NCI-H1417 treated with DMSO at 0.1 percent for 48 hours (cell line): ENCODE data around the gene GALNT2.

Experiments used
- DNase-seq: peaks from one replicate; lab custom pipeline; 2025; lab: John Stamatoyannopoulos, UW

The GALNT2 gene

DNA sequence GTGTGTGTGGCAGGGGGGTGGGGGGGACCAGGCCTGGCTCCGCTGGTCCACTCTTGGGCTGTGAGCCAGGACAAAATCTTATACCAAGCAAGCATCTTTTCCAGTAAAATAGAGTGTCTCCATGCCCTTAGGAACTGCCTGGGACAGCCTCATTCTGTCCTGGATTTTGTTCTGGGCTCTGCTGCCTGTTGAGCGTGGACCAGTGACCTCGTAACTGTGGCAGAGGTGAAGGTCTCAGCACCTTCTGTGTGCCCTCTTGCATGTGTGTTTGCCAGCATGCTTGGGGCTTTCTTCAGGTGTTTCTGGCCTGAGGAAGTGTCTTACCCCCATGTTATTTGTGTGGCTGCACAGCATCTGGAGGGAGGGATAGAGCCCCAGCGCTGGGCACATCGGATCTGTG, 45.7 kb downstream of the GALNT2 start:
- no peak for DNase-seq

DNA sequence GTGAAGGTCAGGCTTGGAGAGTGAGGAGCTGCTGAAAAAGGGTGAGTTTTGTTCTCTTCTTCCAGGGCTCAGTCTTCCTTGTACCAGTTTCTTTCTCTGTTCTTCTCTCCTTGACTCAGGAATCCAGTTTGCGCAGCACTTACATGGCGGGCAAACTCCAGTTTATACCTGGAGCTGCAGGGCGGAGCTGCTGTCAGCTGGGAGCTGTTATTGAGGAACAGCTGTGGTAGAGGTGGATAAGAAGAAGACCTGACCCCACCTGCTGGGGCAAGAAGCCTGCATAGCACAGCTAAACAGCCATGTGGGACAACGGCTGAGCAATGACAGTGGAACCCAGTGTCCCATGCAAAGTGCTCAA, 46.2 kb downstream of the GALNT2 start:
- no peak for DNase-seq

GRCh38 chr1:230113593-230114236, 46.7 kb downstream of the GALNT2 start:
- DNase-seq: no peak

DNA sequence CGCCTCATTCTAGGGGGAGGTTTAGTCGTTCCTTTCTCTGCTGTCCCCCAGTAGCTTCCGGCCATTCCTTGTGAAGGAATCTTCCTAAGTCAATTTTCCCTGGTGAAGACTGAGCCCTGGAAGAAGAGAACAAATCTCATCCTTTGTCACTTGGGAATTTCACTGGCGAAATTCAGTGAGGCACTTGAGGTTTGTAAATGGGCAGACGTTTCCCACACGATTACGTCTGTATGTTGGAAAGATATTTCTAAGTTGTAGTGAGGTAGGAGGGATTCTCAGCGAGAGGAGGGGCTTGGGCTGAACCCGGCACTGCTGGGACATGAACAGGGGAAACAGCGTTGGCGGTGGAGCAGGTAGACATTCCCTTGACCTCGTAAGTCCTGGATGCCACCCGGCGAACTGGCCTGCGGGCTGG, 47.2 kb downstream of the GALNT2 start:
- no peak for DNase-seq

DNA sequence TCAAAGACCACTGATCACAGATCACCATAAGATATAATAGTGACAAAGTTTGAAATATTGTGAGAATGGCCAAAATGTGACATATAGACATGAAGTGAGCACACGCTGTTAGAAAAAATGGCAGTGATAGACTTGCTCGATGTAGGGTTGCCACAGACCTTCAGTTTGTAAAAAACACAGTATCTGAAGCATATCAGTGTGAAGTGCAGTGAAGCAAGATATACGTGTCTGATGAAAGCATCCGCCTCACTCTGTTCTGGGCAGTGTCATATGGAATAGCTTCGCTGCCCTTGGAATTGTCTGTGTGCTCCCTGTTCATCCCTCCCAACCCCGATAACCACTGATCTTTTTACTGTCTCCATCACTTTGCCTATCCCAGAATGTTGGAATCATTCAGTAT, 50.7 kb downstream of the GALNT2 start:
- DNase-seq: no peak

DNA sequence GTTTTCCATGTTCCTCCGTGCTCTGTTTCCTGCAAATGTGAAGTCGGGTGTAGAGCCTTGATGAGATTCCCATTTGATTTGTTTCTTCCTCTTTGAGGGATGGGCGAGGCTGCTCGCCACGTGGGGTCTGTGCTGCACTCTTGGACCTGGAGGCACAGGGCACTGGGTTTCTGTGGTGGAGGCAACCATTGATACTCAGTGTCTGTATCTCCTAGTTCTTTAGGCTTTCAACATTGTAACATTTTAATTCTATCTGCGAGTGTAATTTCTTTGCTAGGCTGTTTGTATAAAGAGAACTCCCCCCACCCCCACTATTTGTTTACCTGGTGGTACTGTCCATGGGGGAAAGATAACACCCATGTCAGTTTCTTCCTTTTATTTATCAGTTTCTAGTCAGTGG, 52.3 kb downstream of the GALNT2 start:
- no peak for DNase-seq

DNA sequence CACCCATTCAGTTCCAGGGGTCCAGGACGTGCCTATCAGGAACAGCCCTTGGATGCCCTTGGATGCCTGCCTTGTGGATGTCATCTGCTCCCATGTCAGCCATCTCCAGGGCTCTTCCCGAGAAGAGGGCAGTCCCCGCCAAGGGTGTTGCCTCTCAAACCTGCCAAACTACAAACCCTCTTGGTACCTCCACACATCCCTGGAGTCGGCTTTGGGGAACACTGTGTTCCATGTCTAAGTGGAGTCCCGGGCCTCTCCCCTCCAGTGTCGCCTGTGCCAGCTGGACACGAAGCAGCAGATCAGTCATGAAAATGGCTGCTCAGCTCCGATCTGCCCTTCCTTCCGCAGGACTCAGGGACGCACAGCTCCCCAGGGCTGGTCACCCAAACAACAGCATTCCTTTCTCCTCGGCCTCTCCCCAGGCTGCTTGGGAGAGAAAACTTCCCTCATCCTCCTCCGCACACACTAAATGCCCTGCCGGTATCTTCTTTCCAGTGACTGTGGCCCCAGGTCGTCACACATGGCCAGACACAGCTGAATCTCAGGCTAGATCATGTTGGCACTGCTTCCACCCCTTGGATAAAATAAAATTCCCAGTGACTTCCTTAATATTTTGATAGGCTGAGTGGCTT, 53.4 kb downstream of the GALNT2 start:
- DNase-seq: no peak

DNA sequence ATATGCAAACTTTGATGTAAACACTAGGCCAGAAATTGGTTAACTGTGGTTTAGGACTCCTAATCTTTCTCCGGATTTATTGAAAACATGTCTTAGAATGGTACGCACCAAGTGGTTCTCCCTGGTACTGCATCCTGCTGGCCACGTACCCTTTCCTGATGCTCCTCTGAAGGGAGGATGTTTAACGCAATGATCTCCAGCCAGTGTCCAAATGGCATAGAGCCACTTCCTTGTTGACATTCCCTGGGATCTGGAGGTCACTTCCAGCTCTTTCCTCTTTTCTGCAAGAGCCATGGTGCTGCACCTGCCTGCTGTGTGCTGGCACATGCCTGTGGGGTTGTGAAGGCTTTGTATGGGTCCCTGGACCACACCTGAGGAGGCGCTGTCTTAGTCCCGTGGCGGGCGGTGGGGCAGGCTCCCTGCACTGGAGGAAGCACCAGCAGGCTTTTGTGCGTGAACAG, 53.9 kb downstream of the GALNT2 start:
- DNase-seq: no peak

DNA sequence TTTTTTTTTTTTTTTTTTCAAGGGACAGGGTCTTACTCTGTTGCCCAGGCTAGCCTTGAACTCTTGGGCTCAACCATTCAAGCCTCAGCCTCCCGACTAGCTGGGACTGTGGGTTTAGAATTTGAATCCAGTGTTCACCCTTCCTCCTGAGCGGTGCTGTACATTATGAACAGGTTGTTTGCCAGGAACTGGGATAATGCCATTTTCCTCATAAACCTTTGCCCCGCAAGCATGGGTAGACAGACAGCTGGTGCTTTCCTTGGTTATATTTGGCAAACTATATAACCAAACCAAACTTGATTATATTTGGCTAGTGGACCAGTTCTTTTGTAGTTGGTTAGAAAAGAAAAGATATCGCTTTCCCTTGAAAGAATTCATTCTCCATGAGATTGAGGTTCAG, 54.9 kb downstream of the GALNT2 start:
- no peak for DNase-seq

GRCh38 chr1:230122366-230123279, 55.6 kb downstream of the GALNT2 start:
- no peak for DNase-seq

- DNase-seq: no peak
Measured at GRCh38 chr1:230123280-230124185, 56.5 kb downstream of the GALNT2 start.

DNA sequence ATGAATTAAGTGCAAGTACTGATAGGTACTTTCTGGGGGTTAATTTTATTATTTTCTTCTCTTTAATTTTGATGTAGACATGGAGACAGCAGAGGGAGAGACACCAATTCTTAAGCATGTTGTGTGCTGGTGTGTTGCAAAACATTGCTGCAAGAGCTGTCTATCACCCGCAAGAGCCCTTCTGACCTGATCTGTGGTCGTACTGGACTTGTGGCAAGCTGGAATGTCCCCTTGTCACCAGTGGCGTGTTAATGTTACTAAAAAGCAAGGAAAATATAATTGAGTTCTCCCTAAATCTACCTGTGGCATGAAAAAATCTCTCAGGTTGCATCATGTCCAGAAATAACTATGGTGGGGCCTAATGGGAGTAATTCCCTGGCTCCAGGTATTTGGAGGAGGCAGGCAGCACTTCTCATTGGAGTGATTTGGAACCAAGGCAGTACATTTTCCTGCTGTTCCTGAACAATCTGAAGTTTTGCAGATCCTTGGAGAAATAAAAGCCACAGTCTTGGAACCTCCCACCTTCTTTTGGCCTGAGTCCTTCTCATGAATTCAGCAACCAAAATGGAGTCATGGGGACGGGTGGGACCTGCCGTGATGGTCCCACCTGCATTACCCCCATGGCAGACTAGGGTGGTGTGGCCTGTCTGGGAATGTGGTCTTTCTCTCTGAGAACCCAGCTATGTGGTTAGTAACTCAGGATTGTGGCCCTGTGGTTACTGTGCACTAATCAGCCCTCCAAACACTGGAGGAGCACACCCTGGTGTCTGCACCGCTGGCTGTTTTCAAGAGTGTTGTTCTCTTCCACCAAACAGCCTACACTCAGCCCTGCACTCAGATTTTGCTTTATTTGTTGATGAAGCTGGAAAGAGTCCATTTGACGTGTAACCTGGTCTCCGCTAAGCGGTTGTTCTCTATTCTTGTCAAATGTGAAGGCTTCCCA, 57.4 kb downstream of the GALNT2 start:
- DNase-seq: no peak

DNA sequence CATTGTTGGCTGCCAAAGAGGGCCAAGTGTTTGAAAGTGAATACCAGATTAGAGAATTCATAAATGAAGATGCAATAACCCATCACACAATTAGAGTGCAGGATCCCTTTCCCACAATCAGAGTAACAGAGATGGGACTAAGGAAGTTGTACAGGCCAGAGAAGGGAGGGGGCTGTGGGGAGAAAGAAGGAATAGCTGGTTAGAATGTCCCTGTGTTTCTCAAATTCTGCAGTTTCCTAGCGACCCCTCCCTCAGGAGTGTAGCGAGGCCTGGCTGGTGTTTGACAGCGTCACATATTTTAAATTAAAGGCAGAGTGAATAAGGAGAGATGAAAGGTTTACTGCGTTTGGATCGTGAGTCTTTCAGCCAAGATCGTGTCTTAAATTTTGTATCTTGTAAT, 58.1 kb downstream of the GALNT2 start:
- no peak for DNase-seq

DNA sequence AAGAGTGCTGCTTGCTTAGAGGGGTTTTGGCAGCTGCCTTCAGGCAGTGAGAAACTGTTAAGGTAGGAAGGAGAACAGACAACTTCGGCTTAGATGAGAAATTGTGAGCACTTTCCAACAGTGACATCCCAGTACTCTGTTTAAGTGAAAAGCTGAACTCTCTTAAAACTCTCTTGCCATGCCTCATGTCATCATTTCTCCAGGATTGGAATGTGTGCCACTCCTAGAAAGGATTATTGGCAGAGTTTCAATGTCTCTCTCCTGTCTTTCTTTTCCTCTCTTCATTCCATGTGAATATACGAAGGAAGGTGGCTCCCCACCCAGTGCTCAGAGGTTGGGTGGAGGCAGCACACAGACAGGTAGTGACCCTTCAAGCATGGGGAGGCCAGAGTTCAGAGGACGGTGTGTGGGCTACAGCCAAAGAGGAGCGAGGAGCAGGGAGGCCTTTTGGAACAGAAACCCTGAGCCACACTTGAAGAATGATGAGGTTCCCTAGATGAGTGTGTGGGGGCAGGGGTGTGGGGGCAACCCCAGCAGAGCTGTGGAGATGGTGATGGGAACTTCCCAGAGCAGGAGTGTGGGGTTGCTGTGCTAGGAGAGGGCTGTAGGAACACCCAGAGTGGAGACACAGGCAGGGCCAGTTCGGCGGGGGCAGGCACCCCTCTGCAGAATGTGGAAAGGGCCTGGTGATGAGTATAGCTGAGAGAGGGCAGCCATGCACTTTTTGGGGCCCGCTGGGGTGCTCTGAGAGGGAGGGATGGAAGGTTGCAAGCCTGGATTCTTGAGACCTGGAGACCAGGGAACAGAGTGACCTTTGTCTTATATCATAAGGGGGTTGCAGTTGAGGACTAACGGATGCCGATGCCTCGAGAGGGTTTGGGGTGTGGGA, 58.8 kb downstream of the GALNT2 start:
- DNase-seq: no peak

- no peak for DNase-seq
Measured at GRCh38 chr1:230126529-230127104, 59.6 kb downstream of the GALNT2 start.

DNA sequence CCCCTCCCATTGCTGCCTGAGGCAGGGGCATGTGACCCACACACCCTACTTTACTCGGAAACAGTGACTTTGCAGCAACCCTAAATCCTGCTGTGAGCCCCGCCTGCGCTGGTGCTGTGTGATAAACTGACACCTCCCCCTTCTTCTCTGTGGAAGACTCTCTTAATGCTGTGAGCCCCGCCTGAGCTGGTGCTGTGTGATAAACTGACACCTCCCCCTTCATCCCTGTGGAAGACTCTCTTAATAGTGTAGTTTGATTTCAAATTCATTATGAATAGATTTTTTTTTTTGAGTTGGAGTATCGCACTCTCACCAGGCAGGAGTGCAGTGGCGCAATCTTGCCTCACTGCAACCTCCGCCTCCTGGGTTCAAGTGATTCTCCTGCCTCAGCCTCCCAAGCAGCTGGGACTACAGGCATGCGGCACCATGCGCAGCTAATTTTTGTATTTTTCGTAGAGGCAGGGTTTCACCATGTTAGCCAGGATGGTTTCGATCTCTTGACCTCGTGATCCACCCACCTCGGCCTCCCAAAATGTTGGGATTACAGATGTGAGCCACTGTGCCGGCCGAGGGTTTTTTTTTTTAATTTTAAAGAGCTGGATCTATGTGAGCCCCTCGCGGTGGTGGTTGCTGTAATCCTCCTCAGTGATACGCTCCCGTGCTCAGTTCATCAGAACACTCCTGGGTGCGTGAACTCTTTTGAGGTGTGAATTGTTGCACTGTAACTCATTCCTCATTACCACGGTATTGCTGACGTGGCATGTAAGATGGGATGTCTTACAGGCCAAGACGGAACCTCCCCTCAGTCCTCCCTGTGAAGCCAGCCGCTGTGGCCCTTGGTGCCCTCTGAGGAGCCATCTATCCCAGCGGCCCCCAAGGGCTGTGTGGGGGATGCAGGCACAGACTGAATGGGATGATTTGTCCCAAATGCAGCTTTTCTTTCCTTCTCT, 60.3 kb downstream of the GALNT2 start:
- DNase-seq: no peak

DNA sequence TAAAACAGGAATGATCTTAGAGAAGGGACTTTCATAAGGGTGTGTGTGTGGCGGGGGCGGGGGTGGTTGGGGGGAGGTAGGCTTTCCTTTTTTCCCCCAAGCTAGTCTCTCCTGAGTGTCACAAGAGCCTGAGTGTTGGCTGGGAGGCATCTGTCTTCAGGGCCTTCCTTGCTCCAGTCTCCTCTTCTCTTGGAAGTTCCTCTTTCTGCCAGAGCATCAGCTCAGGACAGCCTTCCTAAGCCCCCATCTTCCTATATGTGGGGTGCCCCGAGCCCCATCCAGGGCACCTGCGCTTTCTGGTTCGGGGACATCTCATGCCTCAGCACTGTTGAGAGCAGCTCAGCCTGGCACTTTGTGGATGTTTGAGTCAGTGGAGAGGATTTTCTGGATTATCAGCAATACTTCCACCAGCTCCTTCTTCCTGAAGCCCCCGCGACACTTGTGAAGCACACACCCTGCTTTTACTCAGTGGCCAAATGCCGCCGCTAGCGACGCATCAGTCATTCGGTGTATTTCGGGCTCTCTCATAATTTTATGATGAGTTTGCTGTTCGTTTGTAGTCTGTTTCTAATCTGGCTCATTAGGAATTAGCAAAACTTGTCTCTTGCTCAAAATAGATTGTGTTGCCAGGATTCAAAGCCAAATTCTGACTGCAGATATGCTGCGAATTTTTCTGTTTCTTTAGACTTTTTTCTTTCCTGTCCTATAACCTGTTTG, 61.7 kb downstream of the GALNT2 start:
- no peak for DNase-seq

- no peak for DNase-seq
Measured at GRCh38 chr1:230129341-230129740, 62.3 kb downstream of the GALNT2 start.
